ENCODE results near the gene MAP6. TPM values are rescaled to one million over a fixed set of nuclear protein-coding genes. Genes with fewer than 3 reads are reported as not detected.
A peak's percentile ranks its signal among the peaks of the same experiment; 100 is the strongest.

Gene MAP6
- total and polyA plus RNA-seq, 5 experiments from 2014 or later: not detected

DNA sequence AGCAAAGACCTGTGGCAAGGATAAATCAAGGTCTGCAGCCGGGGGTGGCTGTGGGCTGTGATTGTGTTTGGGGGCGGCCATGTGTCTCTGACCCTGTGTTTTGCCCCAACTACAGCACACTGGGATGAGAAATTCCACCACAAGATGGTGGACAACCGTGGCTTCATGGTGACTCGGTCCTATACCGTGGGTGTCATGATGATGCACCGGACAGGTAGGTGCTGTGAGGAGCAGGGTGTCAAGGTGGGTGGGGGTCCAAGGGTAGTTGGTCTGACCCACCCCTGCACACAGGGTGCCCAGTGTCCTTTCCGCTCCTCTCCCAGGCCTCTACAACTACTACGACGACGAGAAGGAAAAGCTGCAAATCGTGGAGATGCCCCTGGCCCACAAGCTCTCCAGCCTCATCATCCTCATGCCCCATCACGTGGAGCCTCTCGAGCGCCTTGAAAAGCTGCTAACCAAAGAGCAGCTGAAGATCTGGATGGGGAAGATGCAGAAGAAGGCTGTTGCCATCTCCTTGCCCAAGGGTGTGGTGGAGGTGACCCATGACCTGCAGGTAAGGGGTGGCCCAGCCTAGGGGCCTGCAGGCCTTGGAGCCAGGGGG, 100.1 kb downstream of the MAP6 start:
- DNase-seq: no peak
- POLR2A ChIA-PET: no interaction called here
- Mint-ChIP-seq H3K27ac (no peak overlapping the region), H3K4me3 (peak overlapping the region in 1 of 10 donors; percentile 24), H3K9me3 (no peaks in the 10 kb centered on the region), H3K36me3 (peaks cover 0 to 53% (median 2%) of the 10 kb centered on the region in 3 donors), H3K27me3 (no peaks in the 10 kb centered on the region), H3K4me1 (peaks cover 13 to 33% (median 25%) of the 10 kb centered on the region in 4 donors)
- ATAC-seq: no peak

DNA sequence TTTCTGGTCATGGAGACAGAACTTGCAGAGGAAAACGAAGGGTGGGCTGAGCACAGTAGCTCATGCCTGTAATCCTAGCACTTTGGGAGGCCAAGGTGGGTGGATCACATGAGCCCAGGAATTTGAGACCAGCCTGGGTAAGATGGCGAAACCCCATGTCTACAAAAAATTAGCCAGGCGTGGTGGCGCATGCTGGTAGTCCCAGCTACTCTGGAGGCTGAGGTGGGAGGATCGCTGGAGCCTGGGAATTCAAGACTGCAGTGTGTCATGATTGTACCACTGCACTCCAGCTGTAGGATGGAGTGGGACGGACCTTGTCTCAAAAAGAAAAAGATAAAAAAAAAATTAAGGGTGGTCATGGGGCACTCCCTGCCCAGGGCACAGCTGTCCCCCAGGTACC, 100.9 kb downstream of the MAP6 start:
- Mint-ChIP-seq H3K27ac (peak overlapping the region in 2 of 10 donors; percentile 43 to 87), H3K27me3 (no peaks in the 10 kb centered on the region), H3K36me3 (peaks cover 0 to 52% (median 2%) of the 10 kb centered on the region in 3 donors), H3K4me1 (peaks cover 17 to 41% (median 32%) of the 10 kb centered on the region in 4 donors), H3K9me3 (no peaks in the 10 kb centered on the region), H3K4me3 (no peak overlapping the region)
- DNase-seq: no peak
- no peak for ATAC-seq
- POLR2A ChIA-PET: no interaction called here

DNA sequence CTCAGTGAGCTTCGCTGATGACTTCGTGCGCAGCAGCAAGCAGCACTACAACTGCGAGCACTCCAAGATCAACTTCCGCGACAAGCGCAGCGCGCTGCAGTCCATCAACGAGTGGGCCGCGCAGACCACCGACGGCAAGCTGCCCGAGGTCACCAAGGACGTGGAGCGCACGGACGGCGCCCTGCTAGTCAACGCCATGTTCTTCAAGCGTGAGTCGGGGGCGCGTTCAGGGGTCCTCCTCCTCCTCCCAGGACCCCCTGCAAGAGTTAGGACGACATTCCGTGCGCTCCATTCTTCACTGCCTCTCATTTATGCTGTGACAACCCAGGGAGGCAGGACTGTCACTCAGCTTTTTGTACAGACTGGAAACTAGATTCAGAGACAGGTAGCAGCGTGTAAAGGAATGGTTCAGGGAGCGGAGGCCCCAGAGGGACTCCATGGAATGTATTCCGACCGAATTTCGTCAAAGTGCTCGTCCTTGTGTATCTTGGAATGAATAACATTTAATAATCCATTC, 102.0 kb downstream of the MAP6 start:
- H3K4me1 Mint-ChIP-seq: peaks cover 21 to 50% (median 43%) of the 10 kb centered on the region in 4 donors
- no peak for DNase-seq
- no peak overlapping the region for H3K4me3 Mint-ChIP-seq
- peaks cover 0 to 42% (median 2%) of the 10 kb centered on the region in 3 donors for H3K36me3 Mint-ChIP-seq
- H3K27me3 Mint-ChIP-seq: no peaks in the 10 kb centered on the region
- H3K9me3 Mint-ChIP-seq: no peaks in the 10 kb centered on the region
- H3K27ac Mint-ChIP-seq: no peak overlapping the region
- no peak for ATAC-seq
- POLR2A ChIA-PET: interaction anchor here (0.6 to 1.5 kb wide), 4 partner anchors 8 to 784 kb away, joined by 3 to 4 read pairs (median 4); no protein-coding TSS in a partner anchor

DNA sequence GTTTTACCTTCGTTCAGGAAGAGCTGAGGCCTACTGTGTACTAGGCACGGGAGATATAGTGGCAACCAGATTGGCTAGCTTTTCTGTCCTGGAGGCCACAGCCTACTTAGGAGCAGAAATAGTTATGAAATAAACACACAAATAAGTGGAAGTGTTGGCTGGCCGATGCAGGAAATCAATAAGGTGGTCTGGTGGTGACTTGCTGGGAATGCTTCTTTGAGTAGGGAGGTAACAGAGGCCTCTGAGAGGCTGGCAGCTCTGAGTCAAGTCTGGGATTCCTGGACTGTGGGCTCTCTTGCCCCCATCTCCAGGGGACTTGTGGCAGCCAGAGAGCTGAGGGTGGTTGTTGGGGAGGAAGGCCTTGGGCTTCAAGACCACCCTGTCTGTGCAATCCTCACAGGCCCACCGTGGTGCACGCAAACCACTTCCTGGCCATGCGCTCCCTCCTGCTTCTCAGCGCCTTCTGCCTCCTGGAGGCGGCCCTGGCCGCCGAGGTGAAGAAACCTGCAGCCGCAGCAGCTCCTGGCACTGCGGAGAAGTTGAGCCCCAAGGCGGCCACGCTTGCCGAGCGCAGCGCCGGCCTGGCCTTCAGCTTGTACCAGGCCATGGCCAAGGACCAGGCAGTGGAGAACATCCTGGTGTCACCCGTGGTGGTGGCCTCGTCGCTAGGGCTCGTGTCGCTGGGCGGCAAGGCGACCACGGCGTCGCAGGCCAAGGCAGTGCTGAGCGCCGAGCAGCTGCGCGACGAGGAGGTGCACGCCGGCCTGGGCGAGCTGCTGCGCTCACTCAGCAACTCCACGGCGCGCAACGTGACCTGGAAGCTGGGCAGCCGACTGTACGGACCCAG, 102.7 kb downstream of the MAP6 start:
- POLR2A ChIA-PET: interaction anchor here (0.6 to 1.5 kb wide), 5 partner anchors 9 to 783 kb away, joined by 3 to 4 read pairs (median 4); no protein-coding TSS in a partner anchor
- H3K4me3 Mint-ChIP-seq: peak overlapping the region in 6 of 10 donors; percentile 12 to 74 (median 46)
- DNase-seq (peak in 4 of 10 donors; percentile 17 to 41 (median 30)), ATAC-seq (peak in 1 of 2 donors; percentile 13)
- peaks cover 0 to 35% (median 2%) of the 10 kb centered on the region in 3 donors for H3K36me3 Mint-ChIP-seq
- no peaks in the 10 kb centered on the region for H3K27me3 Mint-ChIP-seq
- no peaks in the 10 kb centered on the region for H3K9me3 Mint-ChIP-seq
- peaks cover 23 to 55% (median 48%) of the 10 kb centered on the region in 4 donors for H3K4me1 Mint-ChIP-seq
- H3K27ac Mint-ChIP-seq: peak overlapping the region; percentile 11 to 83 (median 67)

DNA sequence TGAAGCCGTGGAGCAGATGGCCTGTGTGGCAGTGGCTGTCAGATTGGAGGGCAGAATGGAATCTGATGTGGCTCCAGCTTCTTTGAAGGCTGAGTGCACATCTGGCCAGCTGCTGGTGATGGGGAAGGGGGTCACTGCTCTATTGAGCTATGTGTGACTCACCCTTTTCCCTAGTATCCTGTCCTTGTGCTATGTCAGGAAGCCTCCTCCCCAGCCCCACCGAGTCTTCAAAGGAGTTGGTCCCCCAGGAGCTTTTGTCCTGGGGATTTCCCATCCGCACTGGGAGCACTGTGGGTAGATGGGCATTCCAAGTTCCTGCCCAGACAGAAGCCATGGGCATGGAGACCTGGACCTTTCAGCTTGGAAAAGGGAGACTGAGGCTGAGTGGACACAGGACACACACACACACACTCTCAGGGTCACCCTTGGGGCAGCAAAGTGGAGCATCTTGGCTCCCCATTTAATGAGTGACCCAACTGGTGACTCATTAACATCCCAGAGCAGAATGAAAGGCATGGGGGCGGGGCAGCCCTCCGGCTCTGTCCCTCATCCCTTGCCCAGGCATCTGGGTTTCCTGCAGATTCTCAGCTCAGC, 103.5 kb downstream of the MAP6 start:
- no peak for ATAC-seq
- no peaks in the 10 kb centered on the region for H3K27me3 Mint-ChIP-seq
- H3K4me1 Mint-ChIP-seq: peaks cover 21 to 58% (median 49%) of the 10 kb centered on the region in 4 donors
- no peak for DNase-seq
- H3K9me3 Mint-ChIP-seq: no peaks in the 10 kb centered on the region
- H3K4me3 Mint-ChIP-seq: peak overlapping the region in 1 of 10 donors; percentile 25
- POLR2A ChIA-PET: interaction anchor here (0.6 to 1.5 kb wide), 4 partner anchors 12 to 136 kb away, joined by 3 to 4 read pairs (median 4); no protein-coding TSS in a partner anchor
- H3K27ac Mint-ChIP-seq: peak overlapping the region in 8 of 10 donors; percentile 12 to 83 (median 57)
- peaks cover 0 to 26% (median 2%) of the 10 kb centered on the region in 3 donors for H3K36me3 Mint-ChIP-seq

DNA sequence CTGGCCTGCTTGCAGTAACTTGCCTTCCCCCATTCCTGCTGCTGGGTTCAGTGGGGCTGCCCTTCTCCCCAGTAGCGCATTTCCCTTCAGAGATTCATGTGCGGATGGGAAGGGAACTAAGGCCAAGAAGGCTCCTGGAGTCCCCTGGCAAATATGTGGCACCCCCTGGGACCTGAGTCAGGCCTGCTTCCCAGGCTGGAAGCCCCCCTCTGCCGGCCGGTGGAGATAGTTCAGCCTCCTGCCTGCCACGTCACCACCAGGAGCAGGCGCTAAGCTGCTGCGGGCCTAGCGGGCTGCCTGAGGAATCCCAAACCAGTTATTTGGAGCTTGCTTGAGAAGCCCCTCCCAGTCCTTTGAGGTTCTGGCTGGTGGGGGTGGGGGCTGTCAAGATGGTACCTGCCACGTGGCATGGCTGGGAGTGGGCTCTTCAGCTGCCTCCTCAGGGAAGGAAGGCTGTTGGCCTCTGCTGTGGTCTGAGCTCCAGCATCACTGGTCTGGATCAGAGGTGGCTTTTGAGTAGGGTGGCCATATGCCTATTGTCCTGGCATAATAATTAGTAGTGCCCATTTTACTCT, 104.8 kb downstream of the MAP6 start:
- H3K4me3 Mint-ChIP-seq: peak overlapping the region; percentile 96 to 99 (median 98)
- no peaks in the 10 kb centered on the region for H3K9me3 Mint-ChIP-seq
- DNase-seq (peak in 1 of 10 donors; percentile 22), ATAC-seq (no peak)
- POLR2A ChIA-PET: no interaction called here
- peaks cover 0 to 16% (median 2%) of the 10 kb centered on the region in 3 donors for H3K36me3 Mint-ChIP-seq
- H3K27me3 Mint-ChIP-seq: no peaks in the 10 kb centered on the region
- peak overlapping the region; percentile 39 to 98 (median 95) for H3K27ac Mint-ChIP-seq
- H3K4me1 Mint-ChIP-seq: peaks cover 21 to 58% (median 49%) of the 10 kb centered on the region in 4 donors

DNA sequence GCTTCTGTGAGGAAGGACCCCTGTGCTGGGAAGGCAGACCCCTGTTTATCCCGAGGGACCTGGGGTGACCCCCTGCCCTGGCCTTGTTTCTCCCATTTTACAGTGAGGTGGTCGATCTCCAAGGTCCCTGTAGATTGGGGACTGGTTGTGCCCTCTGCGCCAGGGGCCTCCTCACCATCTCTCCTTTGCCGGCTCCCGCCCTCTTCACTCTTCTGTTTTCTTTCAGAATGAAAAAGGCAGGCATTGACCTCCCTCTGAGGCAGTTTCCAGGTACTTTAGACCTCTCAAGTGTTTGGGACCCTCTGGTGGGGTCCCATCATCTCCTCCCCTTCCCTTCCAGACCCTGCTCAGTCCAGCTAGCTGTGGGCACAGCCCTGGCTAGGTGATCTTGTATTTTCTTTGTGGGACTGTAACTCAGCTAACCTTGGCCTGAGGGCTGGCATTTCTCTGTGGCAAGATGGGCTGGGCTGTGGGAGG, 105.3 kb downstream of the MAP6 start:
- no peak for ATAC-seq
- POLR2A ChIA-PET: no interaction called here
- Mint-ChIP-seq H3K9me3 (no peaks in the 10 kb centered on the region), H3K4me3 (peak overlapping the region; percentile 96 to 99 (median 98)), H3K36me3 (peaks cover 0 to 11% (median 2%) of the 10 kb centered on the region in 3 donors), H3K27me3 (no peaks in the 10 kb centered on the region), H3K27ac (peak overlapping the region; percentile 39 to 99 (median 96)), H3K4me1 (peaks cover 21 to 58% (median 49%) of the 10 kb centered on the region in 4 donors)
- no peak for DNase-seq

DNA sequence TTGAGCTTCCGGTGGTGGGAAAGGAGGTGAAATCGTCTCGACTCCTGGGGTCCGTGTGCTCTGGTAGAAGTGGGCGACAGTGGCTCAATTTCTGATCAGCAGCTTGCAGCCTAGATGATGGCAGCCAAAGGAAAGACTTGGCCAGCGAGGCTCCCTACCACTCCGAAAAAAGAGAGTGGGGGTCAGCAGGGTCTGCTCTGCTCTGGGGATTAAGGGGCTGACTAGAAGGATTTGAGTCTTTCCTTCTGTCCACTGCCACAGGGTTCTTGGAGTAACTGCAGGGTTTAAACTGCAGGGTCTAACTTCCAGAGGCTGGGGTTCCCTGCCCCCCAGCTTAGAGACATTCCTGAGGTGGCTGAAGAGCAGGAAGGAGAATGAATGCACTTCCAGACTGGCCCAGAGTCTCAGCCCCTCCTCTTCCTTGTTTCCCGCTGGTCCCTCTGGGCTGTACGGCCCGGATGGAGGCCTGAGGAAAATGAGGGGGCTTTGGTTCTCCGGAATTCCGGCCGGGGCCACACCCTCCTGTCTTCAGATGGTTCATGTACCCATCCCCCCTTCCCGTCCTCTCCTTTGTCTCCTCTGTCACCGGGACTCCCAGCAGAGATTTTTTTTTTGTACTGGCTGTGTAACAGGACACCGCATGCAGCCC, 105.9 kb downstream of the MAP6 start:
- H3K9me3 Mint-ChIP-seq: no peaks in the 10 kb centered on the region
- H3K4me3 Mint-ChIP-seq: peak overlapping the region; percentile 96 to 99 (median 98)
- POLR2A ChIA-PET: interaction anchor here (0.9 kb wide), 1 partner anchor 47 kb away, joined by 3 read pairs; no protein-coding TSS in a partner anchor
- no peaks in the 10 kb centered on the region for H3K27me3 Mint-ChIP-seq
- DNase-seq (no peak), ATAC-seq (no peak)
- H3K36me3 Mint-ChIP-seq: peaks cover 0 to 5% (median 2%) of the 10 kb centered on the region in 3 donors
- H3K4me1 Mint-ChIP-seq: peaks cover 21 to 58% (median 49%) of the 10 kb centered on the region in 4 donors
- H3K27ac Mint-ChIP-seq: peak overlapping the region; percentile 39 to 99 (median 96)

DNA sequence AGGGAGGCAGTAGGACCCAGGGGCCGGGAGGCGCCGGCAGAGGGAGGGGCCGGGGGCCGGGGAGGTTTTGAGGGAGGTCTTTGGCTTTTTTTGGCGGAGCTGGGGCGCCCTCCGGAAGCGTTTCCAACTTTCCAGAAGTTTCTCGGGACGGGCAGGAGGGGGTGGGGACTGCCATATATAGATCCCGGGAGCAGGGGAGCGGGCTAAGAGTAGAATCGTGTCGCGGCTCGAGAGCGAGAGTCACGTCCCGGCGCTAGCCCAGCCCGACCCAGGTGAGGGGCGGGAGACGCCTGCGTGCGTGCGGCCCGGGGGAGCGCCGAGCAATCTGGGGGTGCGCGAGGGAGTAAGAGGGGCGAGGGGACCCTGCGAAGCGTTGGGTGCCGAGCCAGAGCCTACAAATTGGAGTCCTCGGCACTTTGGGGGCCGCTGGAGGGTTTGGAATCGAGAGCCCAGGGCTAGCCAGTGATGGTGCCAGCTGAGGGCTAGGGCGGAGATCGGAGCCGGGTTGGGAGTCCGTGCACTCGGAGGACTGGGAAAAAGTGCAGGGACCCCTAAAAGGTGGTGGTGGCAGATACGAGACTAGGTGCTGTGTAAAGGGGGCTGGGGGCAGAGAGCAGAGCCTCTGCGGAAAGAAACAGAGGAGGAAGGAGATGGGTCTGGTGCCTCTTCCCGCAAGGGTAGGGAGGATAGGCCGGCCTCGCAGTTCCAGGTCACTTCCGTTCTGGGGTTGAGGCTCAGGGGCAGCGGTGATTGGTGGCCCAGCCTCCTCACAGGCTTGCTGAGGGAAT, 106.6 kb downstream of the MAP6 start, which contains the start of gene SERPINH1:
Gene SERPINH1, plus strand, starts transcription at position 206 of the 788 bp plus-strand sequence. CDS start 4,097 bp downstream, outside the sequence.
- ATAC-seq (peak; percentile 82 to 84), DNase-seq (peak; percentile 29 to 77 (median 48))
- Mint-ChIP-seq H3K9me3 (no peaks in the 10 kb centered on the region), H3K36me3 (no peaks in the 10 kb centered on the region), H3K4me1 (peaks cover 21 to 56% (median 49%) of the 10 kb centered on the region in 4 donors), H3K27me3 (no peaks in the 10 kb centered on the region), H3K27ac (peak within 1 kb of the TSS; percentile 92 to 99 (median 96)), H3K4me3 (peak within 1 kb of the TSS; percentile 96 to 99 (median 98))
- POLR2A ChIA-PET: interaction anchor here (0.9 to 1.5 kb wide), 3 partner anchors 12 to 162 kb away, joined by 3 to 5 read pairs (median 3); no protein-coding TSS in a partner anchor

DNA sequence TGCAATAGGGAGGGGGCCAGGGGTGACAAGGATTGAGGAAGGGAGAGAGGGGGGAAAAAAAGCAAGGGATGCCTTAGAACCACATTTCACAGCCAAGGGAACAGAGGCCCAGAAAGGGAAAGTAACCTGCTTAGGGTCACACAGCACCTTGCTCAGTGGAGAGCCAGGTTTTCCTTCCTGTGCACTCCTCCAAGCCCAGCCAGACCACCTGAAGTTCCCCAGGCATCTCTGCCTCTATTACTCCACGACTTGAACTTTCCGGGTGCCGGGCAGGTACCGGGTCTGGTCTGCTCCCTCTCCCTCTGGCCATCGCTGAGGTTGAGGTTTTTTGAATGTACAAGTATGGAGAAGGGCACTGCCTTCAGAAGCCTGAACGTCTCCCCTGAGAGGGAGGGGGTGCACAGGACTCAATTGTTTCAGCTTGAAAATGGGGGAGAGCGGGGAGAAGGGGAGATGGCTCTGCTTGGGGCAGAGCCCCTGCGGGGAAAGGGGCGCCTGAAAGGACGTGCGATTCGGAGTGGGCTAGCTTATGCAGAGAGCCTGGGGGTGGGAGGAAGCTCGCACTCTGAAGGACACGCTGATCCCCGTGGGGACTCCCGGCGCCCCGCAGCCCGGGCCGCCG, 107.3 kb downstream of the MAP6 start:
- Mint-ChIP-seq H3K4me3 (peak overlapping the region; percentile 96 to 99 (median 98)), H3K27ac (peak overlapping the region; percentile 92 to 99 (median 96)), H3K4me1 (peaks cover 21 to 51% (median 49%) of the 10 kb centered on the region in 4 donors), H3K27me3 (no peaks in the 10 kb centered on the region), H3K36me3 (no peaks in the 10 kb centered on the region), H3K9me3 (no peaks in the 10 kb centered on the region)
- ATAC-seq (no peak), DNase-seq (no peak)
- POLR2A ChIA-PET: interaction anchor here (1.1 to 1.5 kb wide), 2 partner anchors 13 to 162 kb away, joined by 3 to 5 read pairs; no protein-coding TSS in a partner anchor
